ENCODE results near the gene VMAC.
"Not testable (repeated sequence)": the region's sequence is repeated elsewhere in the genome, so short reads cannot be mapped to it uniquely, and the experiment has no call there.

Gene VMAC

GRCh38 chr19:5904352-5905113, at the start of gene VMAC:
TSS of gene VMAC (plus strand) at chr19:5904872. CDS start at chr19:5904891, 19 bp downstream.
- DNase-seq: peak; percentile 100

GRCh38 chr19:5855151-5855550, 49.5 kb upstream of the VMAC start:
- not testable (repeated sequence) for DNase-seq

- no peak for DNase-seq
Measured at GRCh38 chr19:5857203-5858081, 47.2 kb upstream of the VMAC start.

- no peak for DNase-seq
Measured at GRCh38 chr19:5863030-5863665, 41.5 kb upstream of the VMAC start.

GRCh38 chr19:5864013-5864720, 40.5 kb upstream of the VMAC start:
- DNase-seq: no peak

GRCh38 chr19:5864725-5865486, 39.8 kb upstream of the VMAC start:
- DNase-seq: no peak

- no peak for DNase-seq
Measured at GRCh38 chr19:5865772-5866171, 38.9 kb upstream of the VMAC start.

GRCh38 chr19:5867201-5868136, 37.2 kb upstream of the VMAC start:
- no peak for DNase-seq

GRCh38 chr19:5870986-5871394, 33.7 kb upstream of the VMAC start:
- DNase-seq: no peak

- no peak for DNase-seq
Measured at GRCh38 chr19:5873617-5874199, 31.0 kb upstream of the VMAC start.

- DNase-seq: not testable (repeated sequence)
Measured at GRCh38 chr19:5874496-5874895, 30.2 kb upstream of the VMAC start.

- no peak for DNase-seq
Measured at GRCh38 chr19:5877427-5877826, 27.2 kb upstream of the VMAC start.

- DNase-seq: no peak
Measured at GRCh38 chr19:5877882-5878281, 26.8 kb upstream of the VMAC start.

GRCh38 chr19:5880196-5880595, 24.5 kb upstream of the VMAC start:
- DNase-seq: no peak

GRCh38 chr19:5880604-5881078, 24.0 kb upstream of the VMAC start:
- peak; percentile 47 for DNase-seq

- DNase-seq: peak; percentile 50
Measured at GRCh38 chr19:5881543-5882299, 23.0 kb upstream of the VMAC start.

GRCh38 chr19:5882421-5882968, 22.2 kb upstream of the VMAC start:
- DNase-seq: no peak

GRCh38 chr19:5883157-5883873, 21.4 kb upstream of the VMAC start:
- not testable (repeated sequence) for DNase-seq
